ENCODE data around the gene MPL.

GRCh38 chr1:43319288-43319687, 18.3 kb upstream of the MPL start:
- TF ChIP-seq GATA2 (IDR thresholded peaks at IDR 0.05; ENCODE audit: low read depth, low read length): no peak
- TF ChIP-seq GATA3 (IDR thresholded peaks at IDR 0.05; ENCODE audit: low read depth, low read length): no peak
